RWPE1 (cell line): ENCODE data around the gene WASF2.

ENCODE experiments used
- CTCF ChIA-PET: fragments of 350-600 bp; sonication (Branson Sonifier 250); formaldehyde crosslinking; extraction: SDS; loops from one replicate; lab custom pipeline; 2021; lab: Yijun Ruan, JAX
- POLR2A ChIA-PET: fragments of 400-600 bp; formaldehyde crosslinking; extraction: SDS; loops from one replicate; lab custom pipeline; 2020; ENCODE audit warnings: antibody characterized with exemption; ENCODE audit not compliant: low non-redundant PET; lab: Yijun Ruan, JAX
- DNase-seq: peaks from one replicate; pipeline ENCODE4 v3.0.0; 2012; ENCODE audit warnings: low spot score
- H3K27ac ChIP-seq: fragments of 450-650 bp; 2 replicates; pipeline ENCODE4 v1.5.1; 2017
- TF ChIP-seq, protein P1 (sequence below): fragments of 450-650 bp; conservative IDR thresholded peaks from 2 replicates; pipeline ENCODE4 v1.5.1; 2017; ENCODE audit warnings: low read depth, mild to moderate bottlenecking

Gene WASF2

DNA sequence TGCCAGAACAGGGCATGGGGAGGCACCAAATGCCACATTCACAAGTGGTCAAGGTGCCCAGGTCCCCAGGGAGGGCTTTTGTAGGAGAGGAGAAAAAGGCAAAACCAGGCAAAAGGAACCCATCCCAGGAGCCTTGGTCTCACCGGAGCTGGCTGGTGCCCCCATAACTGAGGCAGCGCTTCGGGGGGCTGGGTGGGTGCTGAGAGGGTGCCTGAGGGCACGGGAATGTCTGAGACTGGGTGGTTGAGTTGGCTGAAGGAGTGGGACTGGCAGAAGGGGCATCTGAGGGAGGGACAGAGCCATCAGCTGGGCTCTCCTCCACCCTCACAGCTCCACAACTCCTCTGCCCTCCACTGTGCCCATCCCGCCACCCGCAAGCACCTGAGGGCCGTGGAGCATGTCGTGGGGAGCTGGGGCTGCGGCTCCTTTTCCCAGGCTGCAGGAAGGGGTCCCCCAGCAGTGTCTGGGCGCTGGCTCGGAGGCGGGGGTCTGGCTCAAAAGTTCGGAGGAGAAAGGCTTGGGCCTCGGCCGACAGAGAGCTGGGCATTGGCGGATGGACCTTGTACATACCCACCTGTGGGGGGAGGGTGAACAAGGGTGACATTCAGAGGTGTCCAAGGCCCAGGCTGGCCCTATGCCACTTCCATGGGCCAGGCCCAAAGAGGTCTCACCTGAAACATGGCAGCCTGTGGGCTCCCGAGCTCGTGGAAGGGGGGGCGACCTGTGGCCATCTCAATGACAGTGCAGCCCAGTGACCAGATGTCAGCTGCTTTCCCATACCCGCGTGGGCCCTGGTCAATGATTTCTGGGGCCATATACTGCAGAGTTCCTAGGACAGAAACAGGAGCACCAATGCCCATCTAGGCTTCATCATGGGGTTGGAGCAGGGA, 131.7 kb downstream of the WASF2 start:
- peak overlapping the region; percentile 98 for H3K27ac ChIP-seq
- ChIA-PET CTCF (interaction anchor here (0.6 to 4.9 kb wide), 14 partner anchors 7 to 58 kb away, joined by 3 to 21 read pairs (median 6); no protein-coding TSS in a partner anchor), POLR2A (interaction anchor here (1.7 kb wide), 1 partner anchor 8 kb away, joined by 5 read pairs; the partner anchor contains the start of gene MAP3K6)
- TF ChIP-seq, protein P1, sequence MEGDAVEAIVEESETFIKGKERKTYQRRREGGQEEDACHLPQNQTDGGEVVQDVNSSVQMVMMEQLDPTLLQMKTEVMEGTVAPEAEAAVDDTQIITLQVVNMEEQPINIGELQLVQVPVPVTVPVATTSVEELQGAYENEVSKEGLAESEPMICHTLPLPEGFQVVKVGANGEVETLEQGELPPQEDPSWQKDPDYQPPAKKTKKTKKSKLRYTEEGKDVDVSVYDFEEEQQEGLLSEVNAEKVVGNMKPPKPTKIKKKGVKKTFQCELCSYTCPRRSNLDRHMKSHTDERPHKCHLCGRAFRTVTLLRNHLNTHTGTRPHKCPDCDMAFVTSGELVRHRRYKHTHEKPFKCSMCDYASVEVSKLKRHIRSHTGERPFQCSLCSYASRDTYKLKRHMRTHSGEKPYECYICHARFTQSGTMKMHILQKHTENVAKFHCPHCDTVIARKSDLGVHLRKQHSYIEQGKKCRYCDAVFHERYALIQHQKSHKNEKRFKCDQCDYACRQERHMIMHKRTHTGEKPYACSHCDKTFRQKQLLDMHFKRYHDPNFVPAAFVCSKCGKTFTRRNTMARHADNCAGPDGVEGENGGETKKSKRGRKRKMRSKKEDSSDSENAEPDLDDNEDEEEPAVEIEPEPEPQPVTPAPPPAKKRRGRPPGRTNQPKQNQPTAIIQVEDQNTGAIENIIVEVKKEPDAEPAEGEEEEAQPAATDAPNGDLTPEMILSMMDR = no peak
- DNase-seq = no peak

DNA sequence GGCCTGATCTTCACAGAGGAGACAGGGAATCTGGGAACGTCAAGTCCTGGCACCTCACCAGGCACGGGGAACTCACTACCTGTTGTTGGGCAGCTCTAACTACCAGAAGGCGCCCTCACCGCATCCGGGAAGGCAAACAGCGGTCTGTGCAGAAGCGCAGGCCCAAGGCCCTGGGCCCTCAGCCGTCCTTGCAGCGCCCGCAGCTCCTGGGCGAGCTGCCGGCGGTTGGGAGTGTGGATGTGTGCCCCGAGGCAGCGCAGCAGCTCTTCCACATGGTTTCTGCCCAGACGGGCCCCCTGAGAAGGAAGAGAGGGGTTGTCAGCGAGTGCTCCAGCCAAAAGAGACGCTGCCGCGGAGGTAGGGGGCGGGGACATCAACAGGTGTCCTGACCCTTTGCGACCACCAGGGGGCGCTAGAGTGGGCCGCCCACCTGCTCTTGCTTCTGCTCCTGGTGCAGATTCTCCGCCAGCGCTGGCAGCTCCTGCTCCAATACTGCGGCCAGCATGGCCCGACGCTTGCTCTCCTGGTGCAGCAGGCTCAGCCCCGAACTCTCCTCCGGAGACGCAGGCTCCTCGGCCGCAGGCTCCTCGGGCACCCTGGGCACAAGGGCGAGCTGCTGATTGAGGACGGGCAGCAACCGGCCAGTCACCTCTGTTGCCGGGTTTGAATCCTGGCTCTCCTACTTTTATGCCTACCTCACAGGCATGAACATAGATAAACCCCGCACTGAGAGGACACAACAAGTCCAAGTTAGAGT, 132.5 kb downstream of the WASF2 start:
- H3K27ac ChIP-seq = peak overlapping the region; percentile 98
- CTCF ChIA-PET = interaction anchor here (0.5 to 4.9 kb wide), 20 partner anchors 8 to 781 kb away, joined by 3 to 21 read pairs (median 4); no protein-coding TSS in a partner anchor
- TF ChIP-seq, protein P1 = peak; percentile 92
- DNase-seq = peak; percentile 77
- POLR2A ChIA-PET = interaction anchor here (1.7 kb wide), 1 partner anchor 9 kb away, joined by 5 read pairs; the partner anchor contains the start of gene MAP3K6

DNA sequence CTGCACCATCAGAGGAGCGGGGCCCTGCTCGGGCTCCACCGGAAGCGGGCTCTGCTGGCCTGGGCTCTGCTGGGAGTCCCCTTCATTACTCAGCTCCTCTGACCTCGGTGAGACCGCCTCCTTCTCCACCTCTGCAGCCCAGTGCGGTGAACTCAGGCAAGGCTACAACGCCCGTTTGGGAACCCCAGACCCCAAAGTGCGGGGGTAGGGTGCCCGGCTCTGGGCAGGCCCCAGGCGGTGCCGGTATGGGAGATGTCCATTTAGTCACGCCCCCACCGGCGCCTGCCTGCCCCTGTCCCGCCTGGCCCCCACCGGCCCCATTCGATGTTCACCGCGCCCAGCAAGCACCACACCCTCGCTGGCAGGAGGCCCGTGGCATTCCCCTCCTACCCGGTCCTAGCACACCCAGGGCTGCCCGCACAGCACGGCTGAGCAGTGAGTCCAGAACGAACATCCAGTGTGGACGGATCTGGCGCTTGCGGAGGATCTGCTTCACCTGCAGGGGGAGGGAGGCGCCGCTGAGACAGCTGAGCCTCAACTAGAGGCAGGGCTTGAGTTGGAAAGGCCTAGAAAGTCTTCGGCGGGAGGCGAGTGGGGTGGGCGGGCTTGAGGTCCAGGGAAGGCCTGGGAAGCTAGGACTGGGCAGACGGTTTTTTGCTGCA, 133.2 kb downstream of the WASF2 start:
- no peak for DNase-seq
- ChIA-PET CTCF (interaction anchor here (0.5 to 4.9 kb wide), 16 partner anchors 8 to 782 kb away, joined by 3 to 21 read pairs (median 5); no protein-coding TSS in a partner anchor), POLR2A (no interaction called here)
- TF ChIP-seq, protein P1 = no peak
- H3K27ac ChIP-seq = peak overlapping the region; percentile 98

DNA sequence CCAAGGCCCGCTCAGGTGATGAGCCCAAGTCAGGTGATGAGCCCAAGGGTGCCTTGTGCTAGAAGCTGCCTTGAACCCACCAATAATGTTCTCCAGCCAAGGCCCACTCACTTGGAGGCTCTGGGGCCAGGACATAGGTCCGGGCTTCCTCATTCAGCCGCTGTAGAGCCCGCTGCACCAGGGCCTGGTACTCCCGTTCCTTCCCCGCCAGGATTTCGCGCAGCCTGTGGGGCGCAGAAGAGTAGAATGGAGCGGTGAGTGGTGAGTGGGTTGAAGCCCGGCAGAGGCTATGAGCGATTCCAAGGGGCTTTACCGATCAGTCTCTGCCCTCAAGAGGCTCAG, 133.7 kb downstream of the WASF2 start:
- CTCF ChIA-PET = interaction anchor here (0.6 to 4.9 kb wide), 2 partner anchors 56 to 252 kb away, joined by 6 to 21 read pairs; no protein-coding TSS in a partner anchor
- H3K27ac ChIP-seq = peak overlapping the region; percentile 98
- DNase-seq = no peak
- TF ChIP-seq, protein P1 = no peak
- POLR2A ChIA-PET = no interaction called here

DNA sequence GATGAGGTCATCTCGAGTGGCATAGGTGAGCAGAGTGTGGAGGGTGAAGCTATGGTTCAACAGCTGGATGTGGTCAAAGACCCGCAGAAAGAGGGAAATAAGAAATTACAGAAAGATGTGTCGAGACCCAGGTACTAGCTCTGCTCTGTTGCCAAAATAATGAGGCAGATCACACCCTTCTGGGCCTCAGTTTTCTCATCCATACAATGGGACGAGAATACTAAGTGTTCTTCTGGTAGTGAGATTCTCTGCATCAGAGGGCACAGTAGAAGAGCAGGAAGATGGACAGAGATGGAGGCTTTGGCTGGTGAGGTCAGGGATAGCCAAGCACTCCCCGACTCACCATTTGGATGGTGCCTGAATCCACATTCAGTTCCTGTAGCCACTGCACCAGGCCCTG, 134.3 kb downstream of the WASF2 start:
- TF ChIP-seq, protein P1 = no peak
- ChIA-PET POLR2A (no interaction called here), CTCF (interaction anchor here (0.6 to 4.9 kb wide), 2 partner anchors 56 to 161 kb away, joined by 3 to 21 read pairs; no protein-coding TSS in a partner anchor)
- no peak for DNase-seq
- peak overlapping the region; percentile 98 for H3K27ac ChIP-seq
